Thyroid gland (tissue), 4 donors: ENCODE measurements around the gene SMIM14. TPM values are rescaled to one million over a fixed set of nuclear protein-coding genes. Genes with fewer than 3 reads are reported as not detected.
"Not testable (repeated sequence)": the region's sequence is repeated elsewhere in the genome, so short reads cannot be mapped to it uniquely, and the experiment has no call there.

Experiments
- DNase-seq, 2 donors: peaks; one replicate each; pipeline ENCODE4 v3.0.0-alpha.2; 2019
- H3K27ac ChIP-seq, 3 donors: fragments of 200-600 bp; sonication (generic); 1 replicate in 2 of 3; 2 replicates in 1 of 3; pipeline ENCODE4 v1.5.1; 2016 to 2019; ENCODE audit warnings: mild to moderate bottlenecking in 1 of 3, moderate library complexity in 1 of 3
- H3K27me3 ChIP-seq: fragments of 200-600 bp; sonication (generic); one replicate; pipeline ENCODE4 v1.5.1; 2019
- H3K36me3 ChIP-seq, 2 donors: fragments of 200-600 bp; sonication (generic); one replicate each; pipeline ENCODE4 v1.5.1; 2016 to 2019
- H3K4me1 ChIP-seq, 2 donors: fragments of 200-600 bp; sonication (generic); one replicate each; pipeline ENCODE4 v1.5.1; 2017 to 2019
- H3K4me3 ChIP-seq, 3 donors: fragments of 200-600 bp; sonication (generic); replicated peaks in 1 of 3; 1 replicate in 2 of 3; 2 replicates in 1 of 3; pipeline ENCODE4 v1.5.1; 2016; ENCODE audit warnings: mild to moderate bottlenecking in 1 of 3
- H3K9me3 ChIP-seq: fragments of 200-600 bp; sonication (generic); one replicate; pipeline ENCODE4 v1.5.1; 2017
- CTCF ChIP-seq, 6 experiments: fragments of 200-600 bp in 3 of 6; fragments of 450-650 bp in 3 of 6; sonication (generic) in 3 of 6; IDR thresholded peaks; one replicate each; pipeline ENCODE4 v1.5.1; 2016 to 2019; ENCODE audit warnings: antibody characterized with exemption in 6 of 6, mild to moderate bottlenecking in 2 of 6, inconsistent platforms in 1 of 6, moderate library complexity in 1 of 6
- POLR2A ChIP-seq, 2 donors: fragments of 450-650 bp; IDR thresholded peaks; one replicate each; pipeline ENCODE4 v1.6.1; 2017; ENCODE audit warnings: antibody characterized with exemption in 2 of 2, mild to moderate bottlenecking in 2 of 2, moderate library complexity in 1 of 2
- WGBS, 2 donors: methylation state at CpG; one replicate each; pipeline ENCODE4 v1.1.5; 2017; 5-methylcytosine and 5-hydroxymethylcytosine counted together
- intact Hi-C: fragments of 100-400 bp; cut with DNase I; formaldehyde crosslinking; loops from one replicate; pipeline ENCODE4 v1.15.1; 2023
- total RNA-seq, 4 donors: library from RNA; depleted of rRNA; stranded (reverse); fragments of >200 nt; gene quantifications; one replicate each; pipeline ENCODE4 v1.2.3, GENCODE V29; 2016

SMIM14 gene
- total RNA-seq, 4 donors from 2014 or later: 52.1 to 72.3 (median 59.2) TPM

DNA sequence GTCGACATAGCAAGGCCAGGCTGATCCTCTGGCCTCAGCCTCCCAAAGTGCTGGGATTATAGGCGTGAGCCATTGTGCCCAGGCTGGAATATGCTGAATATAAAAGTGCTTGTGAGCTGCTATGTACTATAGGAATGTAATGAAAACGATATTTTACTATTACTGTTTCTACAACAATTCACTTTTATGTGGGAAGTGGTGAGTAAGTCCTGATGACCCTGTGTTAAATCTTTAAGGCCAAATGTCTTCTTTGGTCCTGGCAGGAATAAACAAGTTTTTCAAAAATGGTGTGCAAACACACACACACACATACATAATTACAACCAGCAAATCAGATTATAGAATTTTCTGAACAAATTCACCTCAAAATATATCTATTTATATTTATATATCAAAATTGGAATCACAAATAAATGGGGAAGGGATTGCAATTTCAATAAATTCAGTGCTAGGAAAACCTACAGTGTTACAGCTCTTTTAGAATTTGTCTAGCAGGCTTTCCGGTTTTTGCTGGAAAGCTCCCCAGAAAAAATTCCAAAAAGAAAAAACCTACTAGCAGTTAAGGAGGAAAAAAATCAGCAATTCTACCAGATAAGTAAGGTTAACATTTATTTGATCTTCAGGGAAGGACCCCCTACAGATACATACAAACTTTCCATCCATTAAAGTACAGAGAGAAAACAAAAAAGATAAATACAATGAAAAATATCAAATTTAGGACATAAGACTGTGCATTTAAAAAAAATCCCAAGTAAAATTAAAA, 17.9 kb downstream of the SMIM14 start:
- H3K4me3 ChIP-seq: no peak overlapping the region
- no peaks in the 10 kb centered on the region for H3K36me3 ChIP-seq
- DNase-seq: no peak
- H3K27ac ChIP-seq: peak overlapping the region; percentile 49 to 65 (median 58)
- H3K27me3 ChIP-seq: no peaks in the 10 kb centered on the region
- TF ChIP-seq CTCF (IDR thresholded peaks at IDR 0.05) (no peak), POLR2A (IDR thresholded peaks at IDR 0.05) (no peak)
- peaks cover 10 to 24% of the 10 kb centered on the region in 2 donors for H3K4me1 ChIP-seq
- no peaks in the 10 kb centered on the region for H3K9me3 ChIP-seq
- WGBS, 2 donors: 79 to 88% methylated on average over 4 of the region's 4 CpGs
- intact Hi-C loops: no loop called here

- no peak for DNase-seq
- Histone ChIP-seq H3K4me1 (peaks cover 23 to 38% of the 10 kb centered on the region in 2 donors), H3K27ac (no peak overlapping the region), H3K36me3 (no peaks in the 10 kb centered on the region), H3K4me3 (no peak overlapping the region), H3K27me3 (no peaks in the 10 kb centered on the region), H3K9me3 (no peaks in the 10 kb centered on the region)
- 98 to 100% methylated on average over 2 of the region's 2 CpGs for WGBS, 2 donors
- intact Hi-C loops: no loop called here
- no peak for TF ChIP-seq POLR2A (IDR thresholded peaks at IDR 0.05)
- TF ChIP-seq CTCF (IDR thresholded peaks at IDR 0.05): no peak
Observed at GRCh38 chr4:39617534-39617933, 21.1 kb downstream of the SMIM14 start.

DNA sequence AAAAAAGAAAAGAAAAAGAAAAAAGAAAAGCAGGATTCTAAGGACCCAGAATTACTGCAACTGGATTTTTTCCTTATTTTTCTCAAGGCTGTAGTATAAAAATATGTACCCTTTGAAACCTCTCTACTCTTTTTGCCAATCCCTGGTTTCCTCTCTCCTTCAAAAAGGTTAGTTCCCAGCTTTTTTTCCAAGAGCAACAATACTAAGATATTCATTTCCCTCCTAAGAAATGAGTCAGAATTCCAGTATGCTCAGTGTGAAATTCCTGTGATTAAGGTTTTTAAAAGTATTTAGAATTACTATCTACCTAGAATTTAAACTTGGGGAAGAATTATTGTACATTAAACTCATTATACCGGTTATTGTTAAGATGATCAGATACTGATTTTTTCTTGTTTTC, 22.0 kb downstream of the SMIM14 start:
- H3K4me3 ChIP-seq: no peak overlapping the region

DNA sequence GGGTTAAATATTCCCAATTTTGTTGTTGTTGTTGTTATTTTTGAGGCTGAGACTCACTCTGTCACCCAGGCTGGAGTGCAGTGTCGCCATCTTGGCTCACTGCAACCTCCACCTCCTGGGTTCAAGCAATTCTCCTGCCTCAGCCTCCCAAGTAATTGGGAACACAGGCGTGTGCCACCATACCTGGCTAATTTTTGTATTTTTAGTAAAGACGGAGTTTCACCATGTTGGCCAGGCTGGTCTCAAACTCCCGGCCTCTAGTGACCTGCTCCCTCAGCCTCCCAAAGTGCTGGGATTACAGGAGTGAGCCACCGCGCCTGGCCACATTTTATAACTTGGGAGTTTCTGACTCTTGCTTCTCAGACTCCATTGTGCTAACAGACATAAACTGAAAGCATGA, 22.6 kb downstream of the SMIM14 start:
- H3K4me3 ChIP-seq, H3K36me3 ChIP-seq, intact Hi-C loops, DNase-seq, H3K9me3 ChIP-seq, H3K27me3 ChIP-seq: not testable (repeated sequence)
- peaks cover 21 to 36% of the 10 kb centered on the region in 2 donors for H3K4me1 ChIP-seq
- peak overlapping the region in 1 of 3 donors; percentile 41 for H3K27ac ChIP-seq
- WGBS, 2 donors: 93 to 97% methylated on average over 6 of the region's 6 CpGs

More for the DNA sequence above, 22.0 kb downstream of the SMIM14 start:
- H3K4me1 ChIP-seq: peaks cover 25 to 39% of the 10 kb centered on the region in 2 donors
- no peak for TF ChIP-seq CTCF (IDR thresholded peaks at IDR 0.05)
- no peak for TF ChIP-seq POLR2A (IDR thresholded peaks at IDR 0.05)
- no peak overlapping the region for H3K27ac ChIP-seq
- no peaks in the 10 kb centered on the region for H3K27me3 ChIP-seq
- H3K36me3 ChIP-seq: no peaks in the 10 kb centered on the region
- H3K9me3 ChIP-seq: no peaks in the 10 kb centered on the region
- DNase-seq: no peak
- intact Hi-C loops: no loop called here
- 93 to 98% methylated on average over 1 of the region's 1 CpG for WGBS, 2 donors

GRCh38 chr4:39614487-39615162, 24.0 kb downstream of the SMIM14 start:
- no peak overlapping the region for H3K4me3 ChIP-seq
- H3K27ac ChIP-seq: no peak overlapping the region
- H3K4me1 ChIP-seq: peaks cover 15 to 27% of the 10 kb centered on the region in 2 donors
- H3K36me3 ChIP-seq: no peaks in the 10 kb centered on the region
- H3K9me3 ChIP-seq: no peaks in the 10 kb centered on the region
- no peak for TF ChIP-seq POLR2A (IDR thresholded peaks at IDR 0.05)
- TF ChIP-seq CTCF (IDR thresholded peaks at IDR 0.05): no peak
- 90 to 95% methylated on average over 3 of the region's 3 CpGs for WGBS, 2 donors
- no peaks in the 10 kb centered on the region for H3K27me3 ChIP-seq
- no peak for DNase-seq
- intact Hi-C loops: no loop called here
